Measurements from ENCODE around the gene BTBD8.

DNA sequence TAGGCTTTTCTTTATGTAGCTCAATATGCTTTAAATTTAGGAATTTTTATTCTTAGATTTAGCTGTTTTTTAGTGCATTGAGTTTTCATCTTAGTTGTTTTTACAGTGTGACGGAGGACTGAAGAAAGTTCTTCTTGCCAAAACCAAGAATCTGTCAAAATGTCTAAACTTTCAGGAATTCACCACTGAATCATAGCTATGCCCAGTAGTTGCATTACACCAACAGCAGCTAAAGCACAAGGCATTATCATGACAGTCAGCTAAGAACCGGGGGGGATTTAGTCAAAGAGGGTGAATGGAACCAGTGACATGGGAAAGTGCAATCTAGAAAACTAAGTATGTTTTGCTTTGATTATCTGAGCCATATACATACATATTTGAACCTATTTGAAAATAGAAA, 131.0 kb downstream of the BTBD8 start:
- TF ChIP-seq, protein P1, sequence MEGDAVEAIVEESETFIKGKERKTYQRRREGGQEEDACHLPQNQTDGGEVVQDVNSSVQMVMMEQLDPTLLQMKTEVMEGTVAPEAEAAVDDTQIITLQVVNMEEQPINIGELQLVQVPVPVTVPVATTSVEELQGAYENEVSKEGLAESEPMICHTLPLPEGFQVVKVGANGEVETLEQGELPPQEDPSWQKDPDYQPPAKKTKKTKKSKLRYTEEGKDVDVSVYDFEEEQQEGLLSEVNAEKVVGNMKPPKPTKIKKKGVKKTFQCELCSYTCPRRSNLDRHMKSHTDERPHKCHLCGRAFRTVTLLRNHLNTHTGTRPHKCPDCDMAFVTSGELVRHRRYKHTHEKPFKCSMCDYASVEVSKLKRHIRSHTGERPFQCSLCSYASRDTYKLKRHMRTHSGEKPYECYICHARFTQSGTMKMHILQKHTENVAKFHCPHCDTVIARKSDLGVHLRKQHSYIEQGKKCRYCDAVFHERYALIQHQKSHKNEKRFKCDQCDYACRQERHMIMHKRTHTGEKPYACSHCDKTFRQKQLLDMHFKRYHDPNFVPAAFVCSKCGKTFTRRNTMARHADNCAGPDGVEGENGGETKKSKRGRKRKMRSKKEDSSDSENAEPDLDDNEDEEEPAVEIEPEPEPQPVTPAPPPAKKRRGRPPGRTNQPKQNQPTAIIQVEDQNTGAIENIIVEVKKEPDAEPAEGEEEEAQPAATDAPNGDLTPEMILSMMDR (conservative IDR thresholded peaks at IDR 0.05; ENCODE audit: low read depth, low read length) = no peak
- TF ChIP-seq EZH2 (IDR thresholded peaks at IDR 0.05; ENCODE audit: low read length, unreplicated experiment) = no peak
